Activated naive CD4-positive, alpha-beta T cell treated with anti-CD3 and anti-CD28 coated beads, Interleukin-2, amount 50 U/mL, for 72 hours (primary cell): Measurements from ENCODE around the gene DIAPH3. TPM values are rescaled to one million over a fixed set of nuclear protein-coding genes. Genes with fewer than 3 reads are reported as not detected.

Experiments
- ATAC-seq, 2 donors: fragments of 150-1000 bp; cut with Tn5 transposase; 2 replicates each; pipeline ENCODE4 v1.10.0; 2021; ENCODE audit warnings: mild to moderate bottlenecking in 2 of 2, moderate library complexity in 2 of 2
- DNase-seq, 2 donors: peaks; one replicate each; pipeline ENCODE4 v3.0.0; 2021 to 2022; ENCODE audit warnings: low spot score in 2 of 2
- H3K27ac Mint-ChIP-seq, 2 donors: one replicate each; pipeline ENCODE4 v1.8.0; 2022; ENCODE audit warnings: mild to moderate bottlenecking in 2 of 2, mixed read lengths in 2 of 2
- H3K36me3 Mint-ChIP-seq, 2 donors: one replicate each; pipeline ENCODE4 v1.8.0; 2022; ENCODE audit warnings: mixed read lengths in 2 of 2
- H3K9me3 Mint-ChIP-seq, 2 donors: one replicate each; pipeline ENCODE4 v1.8.0; 2022; ENCODE audit warnings: mixed read lengths in 2 of 2
- total RNA-seq, 2 donors: library from RNA; stranded (reverse); gene quantifications; one replicate each; pipeline ENCODE4 v1.2.3, GENCODE V29; 2022

DIAPH3 gene
- total RNA-seq, 2 donors from 2014 or later: 31.3 to 36.8 TPM

GRCh38 chr13:59658027-59658737 is 505.5 kb downstream of the DIAPH3 start:
- DNase-seq: no peak
- Mint-ChIP-seq H3K9me3 (no peaks in the 10 kb centered on the region), H3K36me3 (peaks cover 0 to under 1% of the 10 kb centered on the region in 2 donors), H3K27ac (no peak overlapping the region)
- ATAC-seq: no peak

DNA sequence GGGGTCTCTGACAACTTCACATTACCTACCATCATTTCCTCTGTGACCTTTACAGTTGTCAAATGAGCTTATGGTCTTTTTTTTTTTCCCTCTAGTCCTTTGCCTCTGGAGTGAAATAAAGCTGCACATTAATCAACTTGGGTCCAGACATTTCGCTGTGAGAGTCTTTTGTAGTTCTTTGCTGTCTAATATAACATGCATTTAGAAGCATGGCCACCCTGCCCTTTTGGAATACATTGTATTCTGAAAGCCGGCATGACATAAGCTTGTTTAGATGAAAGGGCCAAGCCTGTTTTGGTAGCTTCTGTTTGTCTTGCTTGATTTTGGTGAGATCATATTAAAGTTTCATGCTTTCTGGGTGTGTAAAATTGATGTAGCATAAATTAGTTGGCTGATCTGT is 509.8 kb downstream of the DIAPH3 start:
- no peak overlapping the region for H3K27ac Mint-ChIP-seq
- DNase-seq (no peak), ATAC-seq (no peak)
- H3K36me3 Mint-ChIP-seq: no peaks in the 10 kb centered on the region
- no peaks in the 10 kb centered on the region for H3K9me3 Mint-ChIP-seq

- ATAC-seq (no peak), DNase-seq (no peak)
- no peak overlapping the region for H3K27ac Mint-ChIP-seq
- no peaks in the 10 kb centered on the region for H3K36me3 Mint-ChIP-seq
- no peaks in the 10 kb centered on the region for H3K9me3 Mint-ChIP-seq
Observed at GRCh38 chr13:59651479-59651878, 512.2 kb downstream of the DIAPH3 start.

GRCh38 chr13:59643906-59644626 is 519.7 kb downstream of the DIAPH3 start:
- H3K9me3 Mint-ChIP-seq: no peaks in the 10 kb centered on the region
- no peaks in the 10 kb centered on the region for H3K36me3 Mint-ChIP-seq
- H3K27ac Mint-ChIP-seq: no peak overlapping the region
- no peak for ATAC-seq
- DNase-seq: no peak

DNA sequence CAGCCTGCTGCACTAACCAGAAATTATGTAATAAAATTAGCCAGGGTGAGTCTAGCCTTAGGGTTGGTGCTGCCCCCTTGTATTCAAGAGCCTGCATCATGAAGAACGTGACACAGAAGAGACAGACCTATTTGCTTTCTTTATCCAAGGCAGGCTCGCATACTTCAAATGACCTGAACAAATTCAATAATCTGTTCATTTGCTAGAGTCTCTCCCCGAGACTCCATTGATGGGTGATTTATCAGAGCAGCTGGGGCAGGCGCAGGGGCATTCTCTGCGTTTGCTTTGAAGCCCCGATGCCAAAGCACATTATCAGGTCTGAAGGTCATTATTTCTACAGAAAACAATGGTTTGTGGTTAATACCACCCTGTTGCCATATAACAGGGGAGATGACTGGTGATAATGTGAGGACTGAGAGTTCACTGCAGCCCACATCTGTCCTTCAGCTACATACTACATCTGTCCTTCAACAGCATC is 520.3 kb downstream of the DIAPH3 start:
- ATAC-seq (no peak), DNase-seq (no peak)
- Mint-ChIP-seq H3K9me3 (no peaks in the 10 kb centered on the region), H3K27ac (no peak overlapping the region), H3K36me3 (no peaks in the 10 kb centered on the region)

- DNase-seq: no peak
- H3K9me3 Mint-ChIP-seq: no peaks in the 10 kb centered on the region
- no peak for ATAC-seq
- H3K27ac Mint-ChIP-seq: no peak overlapping the region
- no peaks in the 10 kb centered on the region for H3K36me3 Mint-ChIP-seq
Observed at GRCh38 chr13:59641817-59642216, 521.9 kb downstream of the DIAPH3 start.

GRCh38 chr13:59641261-59641660 is 522.5 kb downstream of the DIAPH3 start:
- ATAC-seq (no peak), DNase-seq (no peak)
- Mint-ChIP-seq H3K9me3 (no peaks in the 10 kb centered on the region), H3K36me3 (no peaks in the 10 kb centered on the region), H3K27ac (no peak overlapping the region)

GRCh38 chr13:59638404-59638803 is 525.3 kb downstream of the DIAPH3 start:
- Mint-ChIP-seq H3K27ac (no peak overlapping the region), H3K36me3 (no peaks in the 10 kb centered on the region), H3K9me3 (no peaks in the 10 kb centered on the region)
- no peak for ATAC-seq
- no peak for DNase-seq

GRCh38 chr13:59635589-59635988 is 528.1 kb downstream of the DIAPH3 start:
- DNase-seq: no peak
- Mint-ChIP-seq H3K36me3 (no peaks in the 10 kb centered on the region), H3K9me3 (no peaks in the 10 kb centered on the region), H3K27ac (no peak overlapping the region)
- no peak for ATAC-seq

DNA sequence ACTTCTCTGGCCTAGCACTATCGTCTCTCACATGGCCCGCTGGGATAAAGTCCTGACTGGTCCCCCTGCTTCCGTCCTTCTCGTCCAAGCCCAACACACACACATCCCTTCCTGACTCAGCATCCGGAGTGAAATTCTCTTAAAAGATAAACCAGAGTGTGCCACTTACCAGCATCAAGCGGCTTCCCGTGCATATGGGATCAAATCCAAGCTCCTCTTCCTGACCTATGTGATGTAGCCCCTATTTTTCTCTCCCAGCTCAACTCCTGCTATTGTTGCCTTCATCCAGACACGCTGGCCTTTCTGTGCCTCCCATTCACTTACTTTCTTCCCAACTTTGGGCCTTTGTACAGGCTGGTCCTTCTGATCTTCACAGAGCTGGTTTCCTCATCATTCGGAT is 530.4 kb downstream of the DIAPH3 start:
- no peak overlapping the region for H3K27ac Mint-ChIP-seq
- no peaks in the 10 kb centered on the region for H3K9me3 Mint-ChIP-seq
- DNase-seq (no peak), ATAC-seq (no peak)
- no peaks in the 10 kb centered on the region for H3K36me3 Mint-ChIP-seq

- no peak for ATAC-seq
- no peak overlapping the region for H3K27ac Mint-ChIP-seq
- H3K9me3 Mint-ChIP-seq: no peaks in the 10 kb centered on the region
- no peak for DNase-seq
- H3K36me3 Mint-ChIP-seq: no peaks in the 10 kb centered on the region
Observed at GRCh38 chr13:59631271-59631670, 532.5 kb downstream of the DIAPH3 start.

- Mint-ChIP-seq H3K9me3 (peaks cover 4 to 5% of the 10 kb centered on the region in 2 donors), H3K36me3 (peaks cover 0 to 4% of the 10 kb centered on the region in 2 donors)
Observed at GRCh38 chr13:59625111-59625510, 538.6 kb downstream of the DIAPH3 start.

DNA sequence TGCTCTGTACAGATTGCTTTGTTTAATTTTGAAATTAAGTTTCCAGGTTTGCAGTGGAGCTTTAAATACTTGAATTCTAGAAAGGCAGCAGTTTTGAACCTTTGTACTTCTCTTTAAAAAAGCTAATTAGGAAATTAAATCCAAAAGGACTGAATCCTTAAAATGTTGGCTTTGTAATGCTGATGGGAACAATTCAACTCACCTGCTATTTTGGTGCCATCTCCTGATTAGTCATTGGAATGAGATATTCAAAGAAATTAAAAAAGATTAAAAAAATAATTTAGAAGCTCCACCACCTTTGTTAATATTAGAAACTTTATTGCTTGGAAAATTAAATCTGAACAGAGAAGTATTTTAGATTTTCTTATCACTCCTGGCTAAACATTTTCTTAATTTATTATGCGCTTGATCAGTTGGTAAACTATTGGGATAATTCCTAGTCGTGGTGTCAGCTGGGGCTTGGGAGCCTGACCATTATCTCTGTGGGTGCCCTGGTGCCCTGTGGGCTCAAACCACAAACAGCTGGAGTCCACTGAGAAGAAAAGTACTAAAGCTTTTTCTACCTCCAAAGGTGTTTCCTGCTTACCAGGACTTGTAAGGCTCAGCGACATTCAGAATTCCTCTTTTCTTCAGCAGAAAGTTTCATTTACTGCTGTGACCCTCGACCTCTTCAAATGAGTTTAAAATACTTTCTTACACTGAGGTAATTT is 540.4 kb downstream of the DIAPH3 start:
- Mint-ChIP-seq H3K36me3 (peaks cover 0 to 13% of the 10 kb centered on the region in 2 donors), H3K9me3 (peaks cover 12 to 14% of the 10 kb centered on the region in 2 donors), H3K27ac (no peak overlapping the region)
- no peak for DNase-seq
- no peak for ATAC-seq

More at GRCh38 chr13:59625111-59625510, 538.6 kb downstream of the DIAPH3 start:
- ATAC-seq (no peak), DNase-seq (no peak)
- no peak overlapping the region for H3K27ac Mint-ChIP-seq

GRCh38 chr13:59621773-59622172 is 542.0 kb downstream of the DIAPH3 start:
- Mint-ChIP-seq H3K9me3 (peaks cover 12 to 15% of the 10 kb centered on the region in 2 donors), H3K27ac (no peak overlapping the region), H3K36me3 (peaks cover 0 to 21% of the 10 kb centered on the region in 2 donors)
- ATAC-seq: no peak
- no peak for DNase-seq
